ENCODE data around the gene SIN3A.

SIN3A gene

DNA sequence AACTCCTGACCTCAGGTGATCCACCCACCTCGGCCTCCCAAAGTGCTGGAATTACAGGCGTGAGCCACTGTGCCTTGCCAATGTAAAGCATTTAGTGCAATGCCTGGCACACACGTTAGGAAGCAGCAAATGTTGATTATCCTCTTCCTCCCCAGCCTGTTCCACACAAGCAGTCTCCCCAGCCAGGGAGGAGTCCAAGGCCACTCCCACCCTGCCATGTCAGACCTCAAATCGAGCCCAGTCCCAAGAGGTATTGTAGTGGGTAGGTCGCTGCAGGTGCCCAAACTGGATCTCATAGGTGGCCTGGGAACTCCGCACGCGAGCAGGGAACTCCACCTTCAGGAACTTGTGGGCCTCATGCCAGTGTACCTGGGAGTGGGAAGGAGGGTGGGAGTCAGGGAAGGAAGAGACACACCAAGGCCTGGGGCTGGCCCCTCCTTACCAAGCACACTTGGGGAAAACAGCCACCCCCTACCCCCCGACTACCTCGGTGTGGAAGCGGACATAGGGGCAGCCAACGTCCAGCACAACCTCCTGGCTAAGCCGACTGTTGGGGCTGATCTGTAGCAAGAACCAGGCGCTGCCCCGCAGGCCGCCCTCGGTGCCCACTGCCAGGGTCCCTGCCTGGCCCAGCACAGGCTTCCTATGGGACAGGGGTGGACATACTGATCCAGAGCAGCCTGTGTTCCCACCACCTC, 93.4 kb downstream of the SIN3A start:
- TF ChIP-seq CTCF (IDR thresholded peaks at IDR 0.05; ENCODE audit: control insufficient read depth, insufficient read depth, low read depth, low read length, missing control alignments): no peak
- DNase-seq (ENCODE audit: low read depth): no peak
- H3K4me3 ChIP-seq (ENCODE audit: control insufficient read depth, low read depth, low read length): no peak overlapping the region

DNA sequence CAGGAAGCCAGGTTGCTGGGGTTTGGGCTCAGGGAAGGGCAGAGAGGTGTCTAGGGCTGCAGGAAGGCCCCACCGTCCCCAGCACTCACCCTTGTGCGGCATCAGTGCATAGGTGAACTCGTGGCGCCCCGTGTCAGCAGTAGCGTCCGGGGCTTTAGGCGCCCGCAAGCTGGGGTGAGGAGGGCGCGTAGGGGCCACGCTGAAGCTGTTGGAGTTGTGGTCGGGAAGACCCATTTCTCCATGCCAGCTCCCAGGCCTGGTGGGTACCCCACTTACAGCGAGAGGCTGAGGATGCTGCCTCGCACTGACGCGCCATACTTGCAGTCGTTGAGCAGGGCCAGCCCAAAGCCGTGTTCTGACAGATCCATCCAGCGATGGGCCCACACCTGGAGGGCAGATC, 95.0 kb downstream of the SIN3A start:
- no peak for TF ChIP-seq CTCF (IDR thresholded peaks at IDR 0.05; ENCODE audit: control insufficient read depth, insufficient read depth, low read depth, low read length, missing control alignments)
- H3K4me3 ChIP-seq (ENCODE audit: control insufficient read depth, low read depth, low read length): no peak overlapping the region
- no peak for DNase-seq (ENCODE audit: low read depth)

GRCh38 chr15:75356006-75356405, 95.5 kb downstream of the SIN3A start:
- DNase-seq (ENCODE audit: low read depth): no peak
- TF ChIP-seq CTCF (IDR thresholded peaks at IDR 0.05; ENCODE audit: control insufficient read depth, insufficient read depth, low read depth, low read length, missing control alignments): no peak
- no peak overlapping the region for H3K4me3 ChIP-seq (ENCODE audit: control insufficient read depth, low read depth, low read length)

- TF ChIP-seq CTCF (IDR thresholded peaks at IDR 0.05; ENCODE audit: control insufficient read depth, insufficient read depth, low read depth, low read length, missing control alignments): no peak
- no peak for DNase-seq (ENCODE audit: low read depth)
These were observed 96.1 kb downstream of the SIN3A start for GRCh38 chr15:75355369-75355768.

DNA sequence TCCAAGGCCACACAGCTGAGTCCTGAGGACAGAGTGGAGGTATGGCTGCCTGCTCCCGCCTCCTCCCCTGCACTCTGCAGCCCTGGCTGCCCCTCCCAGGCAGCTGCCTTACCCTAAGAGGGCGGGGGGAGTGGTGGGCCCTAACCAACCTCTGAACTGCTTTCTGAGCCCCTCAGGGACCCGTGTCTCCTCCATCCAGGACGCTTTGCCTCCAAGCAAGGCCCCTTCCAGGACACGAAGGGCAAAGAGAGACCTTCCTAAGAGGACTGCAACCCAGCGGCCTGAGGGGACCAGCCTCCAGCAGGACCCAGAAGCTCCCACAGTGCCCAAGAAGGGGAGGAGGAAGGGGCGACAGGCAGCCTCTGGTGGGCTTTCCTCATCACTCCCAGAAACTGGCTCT, 97.0 kb downstream of the SIN3A start:
- H3K4me3 ChIP-seq (ENCODE audit: control insufficient read depth, low read depth, low read length): no peak overlapping the region
- no peak for TF ChIP-seq CTCF (IDR thresholded peaks at IDR 0.05; ENCODE audit: control insufficient read depth, insufficient read depth, low read depth, low read length, missing control alignments)
- no peak for DNase-seq (ENCODE audit: low read depth)

More at GRCh38 chr15:75355369-75355768, 96.1 kb downstream of the SIN3A start:
- no peak overlapping the region for H3K4me3 ChIP-seq (ENCODE audit: control insufficient read depth, low read depth, low read length)

GRCh38 chr15:75353604-75354003, 97.9 kb downstream of the SIN3A start:
- no peak for TF ChIP-seq CTCF (IDR thresholded peaks at IDR 0.05; ENCODE audit: control insufficient read depth, insufficient read depth, low read depth, low read length, missing control alignments)
- no peak overlapping the region for H3K4me3 ChIP-seq (ENCODE audit: control insufficient read depth, low read depth, low read length)
- DNase-seq (ENCODE audit: low read depth): no peak

All from AG09309 (cell line).